ENCODE data around the gene IGF2R.
A peak's percentile ranks its signal among the peaks of the same experiment; 100 is the strongest.
"Not testable (repeated sequence)": the region's sequence is repeated elsewhere in the genome, so short reads cannot be mapped to it uniquely, and the experiment has no call there.

The IGF2R gene
- 158 to 653 (median 382) reads per million in 9 experiments for total RNA-seq

- Mint-ChIP-seq H3K27me3 (no peaks in the 10 kb centered on the region), H3K36me3 (ENCODE audit: insufficient read depth) (peaks cover 16% of the 10 kb centered on the region), H3K9me3 (no peaks in the 10 kb centered on the region), H3K4me1 (ENCODE audit: low read depth in 2 of 2) (peaks cover 23 to 32% of the 10 kb centered on the region in 2 donors), H3K4me3 (peak within 1 kb of the TSS; percentile 92 to 93), H3K27ac (peak within 1 kb of the TSS; percentile 94 to 96)
- DNase-seq, result peak; percentile 88 to 90 (median 90)
- peak; percentile 88 for ATAC-seq (replicated peaks)
Observed at GRCh38 chr6:159968295-159969203, at the start of gene IGF2R. Gene IGF2R (plus strand): TSS chr6:159969082. CDS start chr6:159969247, 165 bp downstream.

- H3K9me3 Mint-ChIP-seq, result peaks cover 0 to 1% of the 10 kb centered on the region in 2 donors
- no peak for ATAC-seq (replicated peaks)
- H3K27ac Mint-ChIP-seq, result no peak overlapping the region
- DNase-seq, result no peak
- H3K27me3 Mint-ChIP-seq, result peaks cover 8 to 31% of the 10 kb centered on the region in 2 donors
- H3K4me3 Mint-ChIP-seq, result no peak overlapping the region
- H3K4me1 Mint-ChIP-seq (ENCODE audit: low read depth in 2 of 2), result no peaks in the 10 kb centered on the region
- H3K36me3 Mint-ChIP-seq (ENCODE audit: insufficient read depth), result no peaks in the 10 kb centered on the region
Observed at GRCh38 chr6:159919800-159920199, 49.1 kb upstream of the IGF2R start.

GRCh38 chr6:159924150-159924549, 44.7 kb upstream of the IGF2R start:
- not testable (repeated sequence) for H3K4me3 Mint-ChIP-seq; DNase-seq; H3K4me1 Mint-ChIP-seq (ENCODE audit: low read depth in 2 of 2); H3K9me3 Mint-ChIP-seq; ATAC-seq (replicated peaks); H3K27ac Mint-ChIP-seq; H3K36me3 Mint-ChIP-seq (ENCODE audit: insufficient read depth)
- H3K27me3 Mint-ChIP-seq, result peaks cover 8 to 19% of the 10 kb centered on the region in 2 donors

- ATAC-seq (replicated peaks), result no peak
- no peak overlapping the region for H3K4me3 Mint-ChIP-seq
- DNase-seq, result no peak
- H3K36me3 Mint-ChIP-seq (ENCODE audit: insufficient read depth), result peaks cover 7% of the 10 kb centered on the region
- peaks cover under 1 to 16% of the 10 kb centered on the region in 2 donors for H3K27me3 Mint-ChIP-seq
- peaks cover 22 to 24% of the 10 kb centered on the region in 2 donors for H3K4me1 Mint-ChIP-seq (ENCODE audit: low read depth in 2 of 2)
- no peak overlapping the region for H3K27ac Mint-ChIP-seq
- H3K9me3 Mint-ChIP-seq, result peaks cover 0 to 1% of the 10 kb centered on the region in 2 donors
Observed at GRCh38 chr6:159926542-159927203, 42.2 kb upstream of the IGF2R start.

GRCh38 chr6:159929819-159930218, 39.1 kb upstream of the IGF2R start:
- Mint-ChIP-seq H3K36me3 (ENCODE audit: insufficient read depth) (peaks cover 7% of the 10 kb centered on the region), H3K4me1 (ENCODE audit: low read depth in 2 of 2) (peaks cover 23 to 24% of the 10 kb centered on the region in 2 donors), H3K27me3 (no peaks in the 10 kb centered on the region), H3K4me3 (peak overlapping the region; percentile 29 to 58), H3K9me3 (no peaks in the 10 kb centered on the region), H3K27ac (peak overlapping the region; percentile 83 to 86)
- DNase-seq, result peak; percentile 68 to 70 (median 70)
- peak; percentile 94 for ATAC-seq (replicated peaks)

- peak overlapping the region; percentile 5 to 86 for H3K27ac Mint-ChIP-seq
Observed at GRCh38 chr6:159931112-159931511, 37.8 kb upstream of the IGF2R start.

DNA sequence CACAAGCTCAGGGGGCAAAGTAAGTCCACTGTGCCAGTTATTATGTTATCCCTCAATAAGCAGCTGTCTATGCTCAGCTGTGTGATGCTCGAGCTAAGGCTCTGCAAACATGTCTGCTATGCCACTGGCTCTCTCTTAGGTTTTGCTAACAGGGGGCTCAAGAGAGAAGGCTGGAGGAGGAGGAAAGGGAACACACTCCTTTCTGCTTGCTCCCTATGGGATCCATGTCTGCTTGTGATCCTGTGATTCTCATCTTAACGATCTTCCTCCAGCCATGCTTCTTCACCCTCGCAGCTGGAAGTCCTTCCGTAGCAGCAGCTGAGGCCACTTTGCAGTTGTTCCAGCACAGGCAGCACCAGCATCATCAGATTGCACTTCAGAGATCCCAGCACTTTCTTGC, 37.0 kb upstream of the IGF2R start:
- Mint-ChIP-seq H3K36me3 (ENCODE audit: insufficient read depth) (peaks cover 7% of the 10 kb centered on the region), H3K27me3 (peaks cover 0 to 7% of the 10 kb centered on the region in 2 donors), H3K4me3 (no peak overlapping the region), H3K9me3 (no peaks in the 10 kb centered on the region), H3K4me1 (ENCODE audit: low read depth in 2 of 2) (peaks cover 23 to 24% of the 10 kb centered on the region in 2 donors), H3K27ac (peak overlapping the region in 1 of 2 donors; percentile 86)
- no peak for ATAC-seq (replicated peaks)
- no peak for DNase-seq

More at GRCh38 chr6:159931112-159931511, 37.8 kb upstream of the IGF2R start:
- H3K9me3 Mint-ChIP-seq, result no peaks in the 10 kb centered on the region
- ATAC-seq (replicated peaks), result no peak
- DNase-seq, result no peak
- peaks cover 23 to 24% of the 10 kb centered on the region in 2 donors for H3K4me1 Mint-ChIP-seq (ENCODE audit: low read depth in 2 of 2)
- H3K4me3 Mint-ChIP-seq, result peak overlapping the region in 1 of 2 donors; percentile 30
- H3K36me3 Mint-ChIP-seq (ENCODE audit: insufficient read depth), result peaks cover 7% of the 10 kb centered on the region
- peaks cover 0 to under 1% of the 10 kb centered on the region in 2 donors for H3K27me3 Mint-ChIP-seq

DNA sequence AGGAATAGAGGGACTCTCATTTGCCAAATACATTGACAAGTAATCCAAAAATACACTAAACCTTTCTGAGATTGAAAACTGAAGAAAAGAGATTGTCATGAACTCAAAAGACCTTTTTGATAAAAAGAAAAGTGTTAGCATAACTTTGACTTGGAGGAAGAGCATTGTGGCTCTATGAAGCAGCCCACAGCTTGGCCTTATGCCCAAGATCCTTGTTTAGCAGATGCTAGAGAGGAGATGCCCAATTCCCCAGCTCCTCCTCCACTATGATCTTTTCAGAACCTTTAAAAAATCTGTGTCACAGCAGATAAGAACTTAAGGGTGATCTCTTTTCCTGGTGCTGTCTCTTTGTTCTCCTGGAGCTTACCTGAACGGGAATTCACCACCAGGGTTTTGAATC, 35.8 kb upstream of the IGF2R start:
- H3K4me1 Mint-ChIP-seq (ENCODE audit: low read depth in 2 of 2), result peaks cover 23 to 24% of the 10 kb centered on the region in 2 donors

DNA sequence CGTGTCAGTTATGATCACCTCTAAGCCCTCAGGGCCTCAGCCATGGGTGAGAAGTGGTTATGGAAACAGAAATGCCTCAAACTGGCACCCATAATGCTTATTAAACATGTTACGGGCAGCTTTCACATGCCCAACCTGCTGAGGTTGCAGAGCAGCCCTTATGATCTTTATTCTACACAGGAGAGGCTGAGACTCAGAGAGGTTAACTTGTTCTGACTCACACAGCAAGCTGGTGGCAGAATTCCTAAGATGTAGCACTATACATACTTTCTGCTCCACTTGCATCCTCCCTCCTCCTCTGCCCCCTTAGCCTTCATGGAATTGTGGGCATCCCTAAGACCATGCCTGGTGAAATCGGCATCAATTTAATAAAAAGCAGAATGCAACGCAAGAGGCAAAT, 34.7 kb upstream of the IGF2R start:
- DNase-seq (no peak), ATAC-seq (replicated peaks) (no peak)
- peaks cover 0 to 7% of the 10 kb centered on the region in 2 donors for H3K27me3 Mint-ChIP-seq
- H3K27ac Mint-ChIP-seq, result no peak overlapping the region
- no peak overlapping the region for H3K4me3 Mint-ChIP-seq
- H3K36me3 Mint-ChIP-seq (ENCODE audit: insufficient read depth), result peaks cover 7% of the 10 kb centered on the region
- no peaks in the 10 kb centered on the region for H3K9me3 Mint-ChIP-seq
- peaks cover 22 to 23% of the 10 kb centered on the region in 2 donors for H3K4me1 Mint-ChIP-seq (ENCODE audit: low read depth in 2 of 2)

More for the DNA sequence above, 35.8 kb upstream of the IGF2R start:
- no peak for ATAC-seq (replicated peaks)
- DNase-seq, result no peak
- peaks cover 7% of the 10 kb centered on the region for H3K36me3 Mint-ChIP-seq (ENCODE audit: insufficient read depth)
- H3K4me3 Mint-ChIP-seq, result no peak overlapping the region
- H3K27ac Mint-ChIP-seq, result no peak overlapping the region
- no peaks in the 10 kb centered on the region for H3K9me3 Mint-ChIP-seq
- H3K27me3 Mint-ChIP-seq, result peaks cover 0 to 7% of the 10 kb centered on the region in 2 donors

- Mint-ChIP-seq H3K27ac (no peak overlapping the region), H3K4me3 (no peak overlapping the region), H3K4me1 (ENCODE audit: low read depth in 2 of 2) (peaks cover 14% of the 10 kb centered on the region in 2 donors)
Observed at GRCh38 chr6:159935065-159935464, 33.8 kb upstream of the IGF2R start.

DNA sequence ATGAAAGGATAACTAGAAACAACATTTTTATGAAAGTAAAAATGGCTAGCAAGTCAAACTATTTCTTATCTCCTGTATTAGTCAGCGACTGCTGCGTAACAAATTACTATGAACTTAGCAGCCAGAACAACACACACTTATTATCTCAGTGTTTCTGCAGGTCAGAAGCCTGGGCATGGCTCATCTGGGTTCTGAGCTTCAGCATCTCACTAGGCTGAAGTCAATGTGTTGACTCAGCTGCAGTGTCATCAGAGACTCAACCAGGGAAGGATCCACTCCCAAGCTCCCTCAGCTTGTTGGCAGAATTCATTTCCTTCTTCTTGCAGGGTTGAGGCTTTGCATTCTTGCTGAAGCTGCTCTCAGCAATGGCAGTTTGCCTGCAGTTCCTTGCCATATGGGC, 33.2 kb upstream of the IGF2R start:
- Mint-ChIP-seq H3K27me3 (peaks cover 0 to 7% of the 10 kb centered on the region in 2 donors), H3K36me3 (ENCODE audit: insufficient read depth) (no peaks in the 10 kb centered on the region), H3K27ac (no peak overlapping the region), H3K4me1 (ENCODE audit: low read depth in 2 of 2) (peaks cover 8% of the 10 kb centered on the region in 2 donors), H3K4me3 (no peak overlapping the region), H3K9me3 (no peaks in the 10 kb centered on the region)
- no peak for DNase-seq
- ATAC-seq (replicated peaks), result no peak

More at GRCh38 chr6:159935065-159935464, 33.8 kb upstream of the IGF2R start:
- H3K36me3 Mint-ChIP-seq (ENCODE audit: insufficient read depth), result no peaks in the 10 kb centered on the region
- H3K9me3 Mint-ChIP-seq, result no peaks in the 10 kb centered on the region
- no peak for ATAC-seq (replicated peaks)
- H3K27me3 Mint-ChIP-seq, result peaks cover 0 to 7% of the 10 kb centered on the region in 2 donors
- DNase-seq, result no peak

DNA sequence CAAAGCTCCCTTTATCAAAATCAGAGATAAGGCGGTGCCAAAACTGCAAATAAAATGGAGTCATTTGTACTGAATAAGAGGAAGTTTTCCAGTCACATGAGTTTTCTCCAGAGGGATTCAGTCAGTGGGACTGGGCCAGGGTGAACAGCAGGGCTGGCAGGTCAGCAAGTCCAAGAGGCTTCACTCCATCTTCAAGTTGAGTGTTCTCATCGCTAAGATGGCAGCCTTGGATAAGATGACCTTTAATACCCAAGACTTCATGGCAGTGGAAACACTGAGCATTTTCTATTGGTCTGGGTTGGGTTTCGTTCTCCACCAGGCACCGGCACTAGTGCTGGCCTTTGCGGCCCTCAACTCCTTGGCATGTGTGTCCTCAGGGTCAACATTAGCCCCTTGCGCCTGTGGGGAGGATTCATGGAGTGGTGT, 29.3 kb upstream of the IGF2R start:
- no peak for ATAC-seq (replicated peaks)
- H3K27me3 Mint-ChIP-seq, result peaks cover 7% of the 10 kb centered on the region in 2 donors
- no peak overlapping the region for H3K27ac Mint-ChIP-seq
- no peak for DNase-seq
- no peaks in the 10 kb centered on the region for H3K36me3 Mint-ChIP-seq (ENCODE audit: insufficient read depth)
- no peak overlapping the region for H3K4me3 Mint-ChIP-seq
- H3K4me1 Mint-ChIP-seq (ENCODE audit: low read depth in 2 of 2), result peaks cover 4 to 7% of the 10 kb centered on the region in 2 donors
- peaks cover 2 to 6% of the 10 kb centered on the region in 2 donors for H3K9me3 Mint-ChIP-seq

All from effector memory CD8-positive, alpha-beta T cell (primary cell).